Activated CD4-positive, alpha-beta memory T cell treated with anti-CD3 and anti-CD28 coated beads, Interleukin-2, amount 10 ng/mL, durations not matched to agents 7 days and 5 days (primary cell): ENCODE data around the gene POLD2. TPM values are rescaled to one million over a fixed set of nuclear protein-coding genes. Genes with fewer than 3 reads are reported as not detected.

Experiments used
- CTCF ChIA-PET: fragments of 350-600 bp; sonication (Branson Sonifier 250); formaldehyde crosslinking; loops from one replicate; lab custom pipeline; 2021; ENCODE audit warnings: antibody characterized with exemption, inconsistent platforms; lab: Charles Lee
- POLR2A ChIA-PET: fragments of 350-600 bp; sonication (Branson Sonifier 250); formaldehyde crosslinking; loops from one replicate; lab custom pipeline; 2021; ENCODE audit warnings: antibody characterized with exemption; lab: Charles Lee
- DNase-seq: peaks from one replicate; pipeline ENCODE4 v3.0.0-alpha.2; 2020
- H3K27ac Mint-ChIP-seq: one replicate; pipeline ENCODE4 v1.8.0; 2021; ENCODE audit warnings: mild to moderate bottlenecking, mixed read lengths
- H3K27me3 Mint-ChIP-seq: one replicate; pipeline ENCODE4 v1.8.0; 2021; ENCODE audit warnings: mixed read lengths
- H3K36me3 Mint-ChIP-seq: one replicate; pipeline ENCODE4 v1.8.0; 2021; ENCODE audit warnings: low read depth, mixed read lengths
- H3K4me1 Mint-ChIP-seq: one replicate; pipeline ENCODE4 v1.8.0; 2021; ENCODE audit warnings: mixed read lengths
- H3K4me3 Mint-ChIP-seq: one replicate; pipeline ENCODE4 v1.8.0; 2021; ENCODE audit warnings: mild to moderate bottlenecking, mixed read lengths
- H3K9me3 Mint-ChIP-seq: one replicate; pipeline ENCODE4 v1.8.0; 2021; ENCODE audit warnings: mixed read lengths
- total RNA-seq, 2 experiments: library from RNA; stranded (reverse); gene quantifications; one replicate each; pipeline ENCODE4 v1.2.3, GENCODE V29; 2021

Gene POLD2
- total RNA-seq, 2 experiments from 2014 or later = 82.3 to 84.6 TPM

- no peak overlapping the region for H3K4me3 Mint-ChIP-seq
- H3K27me3 Mint-ChIP-seq = peaks cover 8% of the 10 kb centered on the region
- H3K9me3 Mint-ChIP-seq = no peaks in the 10 kb centered on the region
- no peaks in the 10 kb centered on the region for H3K4me1 Mint-ChIP-seq
- no peak for DNase-seq
- POLR2A ChIA-PET = no interaction called here
- CTCF ChIA-PET = no interaction called here
- no peaks in the 10 kb centered on the region for H3K36me3 Mint-ChIP-seq
- H3K27ac Mint-ChIP-seq = no peak overlapping the region
Observed at GRCh38 chr7:44158096-44158872, 34.9 kb upstream of the POLD2 start.

DNA sequence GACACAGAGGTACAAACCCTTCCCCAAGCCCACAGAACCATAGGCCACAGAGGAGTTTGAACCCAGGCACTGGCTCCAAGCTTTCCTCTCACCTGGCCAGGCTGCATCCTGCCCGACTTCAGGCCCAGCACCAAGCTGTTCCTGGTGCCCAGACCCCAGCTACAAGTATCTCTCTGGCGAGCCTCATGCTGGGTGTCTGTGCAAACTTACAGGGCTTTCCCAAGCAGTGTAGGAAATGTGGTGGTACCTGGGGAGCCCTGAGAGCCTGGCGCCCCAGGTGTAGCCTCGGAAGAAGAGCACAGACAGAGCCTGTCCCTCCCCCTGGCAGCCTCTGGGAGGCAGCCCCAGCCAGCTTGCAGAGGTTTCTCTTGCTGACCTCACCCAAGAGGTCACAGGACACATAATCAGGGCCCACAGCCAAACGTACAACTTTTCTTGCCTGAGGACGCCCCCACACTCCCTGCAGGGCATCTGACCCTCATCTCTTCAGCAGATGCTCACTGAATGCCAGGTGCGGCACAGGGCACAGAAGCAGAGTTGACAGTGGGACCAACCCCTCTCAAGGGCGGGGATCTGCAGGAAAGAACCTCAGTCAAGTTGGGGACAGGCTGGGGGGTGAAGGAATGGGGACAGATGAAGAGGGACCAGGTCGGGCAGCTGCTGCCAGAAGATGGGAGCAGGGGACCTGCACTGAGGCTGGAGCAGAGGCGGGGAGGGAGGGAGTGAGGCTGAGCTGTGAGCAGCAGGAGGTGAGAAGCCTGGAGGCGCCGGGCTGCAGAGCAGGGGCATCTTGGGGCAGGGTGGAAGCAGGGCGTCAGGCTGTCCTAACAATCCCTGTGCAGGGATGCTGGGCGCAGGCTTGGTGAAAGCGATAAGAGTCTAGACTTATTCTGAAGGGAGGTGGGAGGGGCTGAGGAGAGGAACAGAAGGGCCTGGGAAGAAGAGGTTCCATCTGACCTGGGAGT, 34.0 kb upstream of the POLD2 start:
- H3K36me3 Mint-ChIP-seq = no peaks in the 10 kb centered on the region
- peaks cover 3% of the 10 kb centered on the region for H3K27me3 Mint-ChIP-seq
- H3K9me3 Mint-ChIP-seq = no peaks in the 10 kb centered on the region
- H3K4me1 Mint-ChIP-seq = no peaks in the 10 kb centered on the region
- H3K4me3 Mint-ChIP-seq = no peak overlapping the region
- no peak overlapping the region for H3K27ac Mint-ChIP-seq
- CTCF ChIA-PET = no interaction called here
- DNase-seq = no peak
- POLR2A ChIA-PET = no interaction called here

DNA sequence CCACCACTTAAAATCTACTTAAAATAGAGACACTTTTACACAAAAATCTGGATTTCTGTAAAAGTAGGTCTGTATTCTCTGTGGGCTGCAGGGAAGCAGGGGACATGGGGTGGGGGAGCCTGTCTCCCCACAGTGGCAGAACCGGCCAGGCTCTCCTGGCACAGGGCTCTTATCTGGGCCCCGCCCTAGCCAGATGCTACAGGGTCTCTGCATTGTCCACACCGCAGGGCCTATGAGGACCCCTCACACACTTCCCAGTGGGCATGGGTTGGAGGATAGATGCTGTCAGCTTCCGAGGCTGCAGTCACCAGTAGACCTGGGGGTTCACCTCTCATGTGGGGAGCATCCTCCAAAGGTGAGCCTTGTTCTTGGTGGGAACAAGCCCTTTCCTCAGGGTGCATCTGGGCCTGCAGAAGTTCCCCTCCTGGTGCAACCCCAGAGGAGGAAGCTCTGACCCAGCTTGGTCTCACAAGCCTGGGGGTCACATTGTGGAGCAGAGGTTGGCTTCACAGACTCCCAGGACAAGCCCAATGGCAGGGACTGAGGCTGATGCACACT, 33.2 kb upstream of the POLD2 start:
- Mint-ChIP-seq H3K36me3 (no peaks in the 10 kb centered on the region), H3K4me3 (no peak overlapping the region), H3K9me3 (no peaks in the 10 kb centered on the region), H3K4me1 (no peaks in the 10 kb centered on the region), H3K27ac (no peak overlapping the region), H3K27me3 (no peaks in the 10 kb centered on the region)
- ChIA-PET CTCF (no interaction called here), POLR2A (no interaction called here)
- DNase-seq = no peak

DNA sequence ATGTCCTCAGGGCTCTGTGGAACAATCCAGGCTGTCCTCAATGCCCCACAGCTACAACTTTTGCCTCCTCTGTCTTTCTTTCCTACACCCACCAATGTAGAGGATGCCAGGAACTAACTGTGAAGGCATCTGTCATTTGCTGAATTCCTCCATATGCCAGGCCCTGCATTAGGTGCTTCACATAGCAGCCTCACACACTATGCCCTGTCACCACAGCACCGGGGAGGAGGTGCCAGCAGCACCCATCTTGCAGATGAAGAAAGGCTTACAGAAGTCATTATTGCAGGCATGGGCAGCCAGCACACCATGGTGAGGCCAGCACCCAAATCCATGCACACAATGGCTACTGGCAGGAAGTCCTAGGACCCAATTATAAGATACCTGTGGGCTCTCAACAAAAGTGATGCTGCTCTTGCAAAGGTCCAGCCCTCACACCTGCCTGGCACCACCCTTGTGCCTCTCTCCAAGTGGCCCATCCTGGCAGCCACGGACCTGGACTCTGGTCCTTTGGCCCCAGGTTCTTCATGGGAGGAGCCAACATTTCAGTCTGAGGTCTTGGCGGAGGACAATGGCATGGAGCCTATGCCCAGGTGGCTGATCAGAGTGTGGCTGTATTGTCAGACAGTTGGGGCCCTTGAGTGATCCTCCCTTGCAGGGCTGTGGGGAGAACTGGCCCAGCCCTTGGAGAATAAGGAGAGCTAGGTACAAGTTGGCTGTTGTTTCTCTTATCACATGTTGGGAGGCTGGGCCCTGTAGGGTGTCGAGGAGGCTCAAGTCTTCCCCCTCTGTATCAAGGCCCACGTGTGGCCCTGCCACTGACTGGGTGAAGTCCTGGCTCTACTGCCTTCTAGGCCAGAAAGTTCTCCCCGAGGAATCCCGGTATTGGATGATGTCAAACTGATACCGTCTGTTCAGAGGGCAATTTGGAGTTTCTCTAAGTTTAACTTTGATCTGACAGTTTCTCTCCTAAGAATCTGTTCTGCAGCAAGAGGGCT, 32.1 kb upstream of the POLD2 start:
- Mint-ChIP-seq H3K36me3 (no peaks in the 10 kb centered on the region), H3K9me3 (no peaks in the 10 kb centered on the region), H3K27ac (no peak overlapping the region), H3K27me3 (no peaks in the 10 kb centered on the region), H3K4me3 (no peak overlapping the region), H3K4me1 (no peaks in the 10 kb centered on the region)
- ChIA-PET POLR2A (no interaction called here), CTCF (no interaction called here)
- no peak for DNase-seq

- POLR2A ChIA-PET = no interaction called here
- H3K36me3 Mint-ChIP-seq = no peaks in the 10 kb centered on the region
- H3K4me1 Mint-ChIP-seq = no peaks in the 10 kb centered on the region
- CTCF ChIA-PET = no interaction called here
- H3K27ac Mint-ChIP-seq = no peak overlapping the region
- no peak for DNase-seq
- no peaks in the 10 kb centered on the region for H3K9me3 Mint-ChIP-seq
- H3K27me3 Mint-ChIP-seq = no peaks in the 10 kb centered on the region
- no peak overlapping the region for H3K4me3 Mint-ChIP-seq
Observed at GRCh38 chr7:44154703-44155102, 31.4 kb upstream of the POLD2 start.

- Mint-ChIP-seq H3K9me3 (no peaks in the 10 kb centered on the region), H3K4me3 (no peak overlapping the region), H3K36me3 (no peaks in the 10 kb centered on the region), H3K27me3 (no peaks in the 10 kb centered on the region), H3K4me1 (no peaks in the 10 kb centered on the region), H3K27ac (no peak overlapping the region)
- DNase-seq = no peak
- POLR2A ChIA-PET = no interaction called here
- CTCF ChIA-PET = no interaction called here
Observed at GRCh38 chr7:44153948-44154335, 30.6 kb upstream of the POLD2 start.

GRCh38 chr7:44152971-44153947, 29.9 kb upstream of the POLD2 start:
- H3K4me1 Mint-ChIP-seq = no peaks in the 10 kb centered on the region
- H3K4me3 Mint-ChIP-seq = no peak overlapping the region
- ChIA-PET CTCF (no interaction called here), POLR2A (no interaction called here)
- no peak for DNase-seq
- no peaks in the 10 kb centered on the region for H3K36me3 Mint-ChIP-seq
- H3K27me3 Mint-ChIP-seq = no peaks in the 10 kb centered on the region
- H3K27ac Mint-ChIP-seq = no peak overlapping the region
- no peaks in the 10 kb centered on the region for H3K9me3 Mint-ChIP-seq

DNA sequence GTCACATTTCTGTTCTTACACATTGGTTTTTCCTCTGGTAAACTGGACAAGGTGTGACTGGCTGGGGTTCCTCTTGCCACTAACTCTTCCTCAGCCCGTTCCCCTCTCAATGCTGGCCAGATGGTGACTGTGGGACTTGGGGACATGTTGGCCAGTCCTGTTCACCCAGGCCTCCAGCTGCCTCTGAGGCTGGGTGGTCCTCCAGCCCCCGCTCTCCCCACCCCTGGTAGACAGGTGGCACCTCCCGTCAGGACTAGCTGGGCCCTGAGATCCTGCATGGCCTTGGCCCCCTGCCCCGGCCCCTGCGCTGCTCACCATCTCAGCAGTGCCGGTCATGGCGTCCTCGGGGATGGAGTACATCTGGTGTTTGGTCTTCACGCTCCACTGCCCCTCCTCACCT, 28.6 kb upstream of the POLD2 start:
- Mint-ChIP-seq H3K36me3 (no peaks in the 10 kb centered on the region), H3K4me1 (no peaks in the 10 kb centered on the region), H3K27me3 (no peaks in the 10 kb centered on the region), H3K4me3 (no peak overlapping the region), H3K27ac (no peak overlapping the region), H3K9me3 (no peaks in the 10 kb centered on the region)
- ChIA-PET CTCF (no interaction called here), POLR2A (no interaction called here)
- DNase-seq = no peak

GRCh38 chr7:44150966-44151941, 27.9 kb upstream of the POLD2 start:
- POLR2A ChIA-PET = interaction anchor here (0.9 kb wide), 1 partner anchor 11 kb away, joined by 3 read pairs; no protein-coding TSS in a partner anchor
- no peaks in the 10 kb centered on the region for H3K9me3 Mint-ChIP-seq
- CTCF ChIA-PET = no interaction called here

DNA sequence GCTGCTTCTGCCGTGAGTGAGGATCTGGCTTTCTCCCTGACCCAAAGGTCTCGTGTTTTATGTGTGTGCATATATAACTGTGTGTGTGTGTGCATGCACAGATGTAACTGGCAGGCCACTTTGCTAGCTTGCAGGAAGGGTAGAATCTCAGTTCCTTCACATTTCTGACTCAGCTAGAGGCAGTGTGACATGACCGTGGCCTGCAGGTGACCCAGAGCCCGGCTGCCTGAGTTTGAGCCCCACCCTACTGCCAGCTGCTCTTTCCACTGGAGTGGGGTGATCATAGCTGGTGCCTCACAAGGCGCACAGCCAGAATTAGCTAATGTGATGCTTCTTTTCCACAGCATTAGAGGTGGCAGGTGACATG, 27.1 kb upstream of the POLD2 start:
- POLR2A ChIA-PET = interaction anchor here (0.9 kb wide), 1 partner anchor 10 kb away, joined by 3 read pairs; no protein-coding TSS in a partner anchor
- Mint-ChIP-seq H3K9me3 (no peaks in the 10 kb centered on the region), H3K4me3 (no peak overlapping the region), H3K27me3 (peaks cover under 1% of the 10 kb centered on the region), H3K36me3 (no peaks in the 10 kb centered on the region), H3K4me1 (peaks cover 5% of the 10 kb centered on the region), H3K27ac (no peak overlapping the region)
- no peak for DNase-seq
- CTCF ChIA-PET = no interaction called here

More at GRCh38 chr7:44150966-44151941, 27.9 kb upstream of the POLD2 start:
- no peak for DNase-seq
- no peak overlapping the region for H3K4me3 Mint-ChIP-seq
- H3K27me3 Mint-ChIP-seq = no peaks in the 10 kb centered on the region
- peaks cover 2% of the 10 kb centered on the region for H3K4me1 Mint-ChIP-seq
- no peaks in the 10 kb centered on the region for H3K36me3 Mint-ChIP-seq
- no peak overlapping the region for H3K27ac Mint-ChIP-seq
